Activated CD8-positive, alpha-beta memory T cell treated with anti-CD3 and anti-CD28 coated beads for 1 hour (primary cell): Measurements from ENCODE around the gene DNAJC25.

Source experiments
- DNase-seq, 2 donors: peaks; one replicate each; pipeline ENCODE4 v3.0.0-alpha.2; 2020; ENCODE audit warnings: low read depth in 1 of 2; ENCODE audit errors: extremely low read depth in 1 of 2

The DNAJC25 gene

DNA sequence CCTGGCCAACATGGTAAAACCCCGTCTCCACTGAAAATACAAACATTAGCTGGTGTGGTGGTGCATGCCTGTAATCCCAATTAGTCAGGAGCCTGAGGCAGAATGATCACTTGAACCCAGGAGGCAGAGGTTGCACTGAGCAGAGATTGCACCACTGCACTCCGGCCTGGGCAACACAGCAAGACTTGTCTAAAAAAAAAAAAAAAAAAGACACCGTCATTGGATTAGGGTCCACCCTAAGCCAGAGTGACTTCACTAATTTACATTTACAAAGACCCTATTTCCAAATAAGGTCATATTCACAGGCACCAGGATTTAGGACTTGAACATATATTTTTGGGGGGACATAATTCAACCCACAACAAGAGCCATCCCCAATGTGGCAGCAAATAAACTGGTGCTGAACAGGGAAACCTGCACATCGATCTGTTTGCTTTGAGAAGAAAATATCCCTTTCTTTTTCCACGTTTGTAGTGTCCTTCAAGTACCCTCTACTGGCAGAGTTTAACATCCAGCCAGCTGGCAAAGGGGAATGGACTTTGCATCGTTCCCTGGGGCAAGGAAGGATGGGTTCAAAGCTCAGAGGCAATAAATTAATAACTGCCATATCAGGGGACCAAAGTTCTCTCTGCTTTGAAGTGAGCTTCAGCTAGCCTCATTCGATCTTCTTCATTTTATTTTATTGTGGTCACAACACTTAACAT, 3.7 kb upstream of the DNAJC25 start:
- DNase-seq = no peak

DNA sequence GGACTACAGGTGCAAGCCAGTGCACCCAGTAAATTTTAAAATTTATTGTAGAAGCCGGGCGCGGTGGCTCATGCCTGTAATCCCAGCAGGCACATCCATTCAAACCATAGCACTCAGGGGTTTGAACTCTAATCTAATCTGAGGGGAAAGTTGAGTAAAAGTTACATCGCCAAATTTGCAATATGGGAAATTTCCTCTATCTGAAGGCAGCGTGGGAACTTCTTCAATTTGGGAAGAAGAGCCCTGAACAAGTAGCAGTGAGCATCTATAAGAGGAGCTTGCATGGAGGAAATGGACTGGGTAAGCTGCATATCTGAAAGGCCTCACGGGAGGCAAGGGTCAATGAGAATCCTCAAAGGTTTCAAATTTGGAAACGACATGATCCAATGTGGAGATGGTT, 2.7 kb upstream of the DNAJC25 start:
- no peak for DNase-seq

DNA sequence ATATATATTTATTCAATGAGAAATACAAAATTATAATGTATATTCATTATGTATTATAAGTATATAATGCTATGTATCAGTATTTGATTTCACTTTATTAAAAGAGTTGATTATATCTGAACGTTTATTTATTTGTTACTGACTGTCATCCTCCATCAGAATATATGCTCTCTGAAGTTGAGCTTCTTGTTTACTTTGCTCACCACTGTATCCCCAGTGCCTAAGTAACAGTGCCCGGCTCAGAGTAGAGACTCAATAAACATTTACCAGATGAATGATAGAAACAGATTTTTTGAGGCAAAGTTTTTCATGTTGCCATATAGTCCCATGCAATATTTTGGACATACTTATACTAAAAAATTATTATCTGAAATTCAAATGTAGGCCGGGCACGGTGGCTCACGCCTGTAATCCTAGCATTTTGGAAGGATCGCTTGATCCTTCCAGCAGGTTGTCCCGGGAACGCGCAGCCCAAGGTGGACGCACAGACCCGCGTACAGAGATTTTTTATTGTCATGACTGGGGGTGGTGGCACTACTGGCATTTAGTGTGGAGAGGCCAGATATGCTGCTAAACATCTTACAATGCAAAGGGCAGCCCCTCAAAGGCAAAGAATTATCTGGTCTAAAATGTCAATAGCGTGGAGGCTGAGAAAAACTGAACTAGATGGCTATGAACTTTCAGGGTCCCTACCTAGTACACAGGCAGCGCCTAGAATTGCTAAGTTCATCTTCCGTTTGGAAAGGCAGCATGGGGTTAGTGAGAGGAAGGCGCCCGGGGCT, 761 bp upstream of the DNAJC25 start:
- DNase-seq = no peak

DNA sequence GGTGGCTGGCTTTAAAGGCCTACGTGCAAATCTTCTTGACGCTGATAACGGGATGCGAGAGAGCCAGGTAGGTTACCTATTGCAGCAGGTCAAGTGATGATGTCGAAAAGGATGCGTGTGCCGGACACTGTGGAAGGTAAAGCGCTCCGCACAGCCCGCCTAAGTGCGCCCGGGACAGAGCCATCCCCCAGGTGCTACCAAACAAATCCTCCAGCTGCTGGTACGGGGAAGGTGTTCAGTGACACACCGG, 245 bp upstream of the DNAJC25 start:
- no peak for DNase-seq

DNA sequence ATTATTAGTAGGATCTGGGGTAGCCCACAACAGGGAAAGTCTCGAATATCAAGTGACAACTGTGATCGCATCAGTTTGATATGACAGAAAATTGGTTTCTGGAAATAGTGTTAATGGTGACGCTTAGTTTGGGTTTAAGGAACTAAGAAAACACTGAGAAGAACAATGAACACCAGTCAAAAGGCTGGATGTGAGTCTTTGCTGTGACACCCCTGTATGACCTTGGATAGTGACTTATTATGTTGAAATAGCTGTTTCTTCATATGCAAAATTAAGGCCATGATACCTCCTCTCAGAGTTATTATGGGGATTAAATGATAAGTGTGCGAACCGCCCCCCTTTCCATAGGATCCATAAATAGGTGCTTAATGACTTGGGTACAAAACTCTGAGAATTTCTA, 926 bp downstream of the DNAJC25 start:
- no peak for DNase-seq

DNA sequence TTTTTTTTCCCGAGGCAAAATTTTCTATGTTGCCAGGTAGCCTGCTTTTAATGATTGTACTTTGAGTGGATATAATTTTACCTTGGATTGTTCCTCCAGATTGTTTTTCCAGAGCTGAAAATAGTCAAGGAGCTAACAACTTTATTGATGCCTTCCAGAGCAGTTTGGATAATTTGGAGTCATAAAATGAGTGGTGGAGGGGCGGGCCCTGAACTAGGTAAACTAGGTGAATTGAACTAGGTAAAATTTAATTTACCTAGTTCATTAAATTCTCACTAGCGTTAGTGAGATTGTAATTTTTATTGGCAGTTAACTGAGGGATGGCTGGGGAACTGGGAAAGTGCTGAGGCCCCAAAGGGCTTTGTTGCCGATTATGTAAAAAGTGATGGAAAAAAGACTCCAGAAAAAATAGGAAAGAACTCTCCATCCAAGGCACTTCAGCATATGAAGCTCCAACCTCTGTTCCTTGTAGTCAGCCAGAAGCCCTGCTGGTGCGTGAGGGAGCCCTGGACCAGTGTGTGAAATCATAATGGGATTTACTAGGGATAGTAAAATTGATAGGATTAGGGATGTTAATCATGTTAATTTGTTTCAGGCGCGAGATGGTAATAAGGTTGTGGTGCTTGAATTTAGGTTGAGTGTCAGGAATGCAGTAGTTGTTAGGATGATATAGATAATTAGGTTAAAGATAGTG, 1.7 kb downstream of the DNAJC25 start:
- no peak for DNase-seq

DNA sequence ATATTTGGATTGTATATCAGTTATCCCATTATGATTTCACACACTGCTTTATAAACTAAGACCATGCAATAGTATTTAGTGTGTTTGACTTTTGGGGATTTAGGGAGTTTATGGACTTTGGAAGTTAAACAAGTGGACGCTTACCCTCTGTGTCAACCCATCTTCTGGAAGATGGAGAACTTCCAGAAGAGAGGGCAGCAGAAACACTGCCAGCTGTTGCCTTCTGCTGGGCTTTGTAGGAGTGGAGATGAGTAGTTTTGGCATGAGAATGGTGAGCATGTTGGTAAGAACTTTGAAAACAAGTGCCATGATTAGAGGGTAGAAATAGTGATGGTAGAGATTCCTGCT, 2.2 kb downstream of the DNAJC25 start:
- no peak for DNase-seq

DNA sequence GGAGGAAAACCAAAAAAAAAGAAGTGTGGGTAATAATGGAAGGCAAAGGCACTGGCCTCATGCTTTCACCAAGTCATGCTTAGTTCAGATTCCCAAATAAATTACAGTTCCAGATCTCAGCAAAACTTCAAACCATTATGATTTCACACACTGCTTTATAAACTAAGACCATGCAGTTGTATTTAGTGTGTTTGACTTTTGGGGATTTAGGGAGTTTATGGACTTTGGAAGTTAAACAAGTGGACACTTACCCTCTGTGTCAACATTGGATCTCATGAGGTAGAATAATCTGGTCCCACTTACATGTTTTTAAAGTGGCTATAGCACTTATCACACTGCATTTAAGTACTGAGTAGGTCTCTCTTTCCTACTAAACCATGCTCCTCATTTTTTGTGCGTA, 3.7 kb downstream of the DNAJC25 start:
- no peak for DNase-seq

DNA sequence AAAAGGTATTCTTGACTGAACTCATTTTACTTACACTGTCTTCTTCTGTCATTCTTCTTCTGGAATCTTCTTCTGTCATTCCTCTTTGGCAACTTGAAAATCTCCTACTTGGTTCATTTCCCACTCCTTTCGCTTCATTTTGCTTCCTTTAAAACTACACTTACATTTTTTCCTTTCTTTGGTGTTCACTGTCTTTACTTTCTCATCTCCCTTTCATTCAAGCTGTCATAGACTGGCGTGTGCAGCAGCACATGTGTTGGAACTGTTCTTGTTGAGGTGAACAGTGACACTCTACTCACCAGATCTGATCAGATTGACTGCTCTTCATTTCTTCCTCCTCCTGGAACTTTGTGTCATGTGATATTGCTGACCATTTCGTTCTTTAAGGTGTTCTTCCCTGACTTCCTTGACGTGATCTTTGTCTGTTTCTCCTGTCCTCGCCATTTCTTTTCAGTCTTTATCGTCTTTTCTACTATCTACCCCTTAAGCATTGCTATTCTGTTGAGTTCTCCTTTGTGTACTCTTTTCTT, 6.4 kb downstream of the DNAJC25 start:
- DNase-seq = no peak

DNA sequence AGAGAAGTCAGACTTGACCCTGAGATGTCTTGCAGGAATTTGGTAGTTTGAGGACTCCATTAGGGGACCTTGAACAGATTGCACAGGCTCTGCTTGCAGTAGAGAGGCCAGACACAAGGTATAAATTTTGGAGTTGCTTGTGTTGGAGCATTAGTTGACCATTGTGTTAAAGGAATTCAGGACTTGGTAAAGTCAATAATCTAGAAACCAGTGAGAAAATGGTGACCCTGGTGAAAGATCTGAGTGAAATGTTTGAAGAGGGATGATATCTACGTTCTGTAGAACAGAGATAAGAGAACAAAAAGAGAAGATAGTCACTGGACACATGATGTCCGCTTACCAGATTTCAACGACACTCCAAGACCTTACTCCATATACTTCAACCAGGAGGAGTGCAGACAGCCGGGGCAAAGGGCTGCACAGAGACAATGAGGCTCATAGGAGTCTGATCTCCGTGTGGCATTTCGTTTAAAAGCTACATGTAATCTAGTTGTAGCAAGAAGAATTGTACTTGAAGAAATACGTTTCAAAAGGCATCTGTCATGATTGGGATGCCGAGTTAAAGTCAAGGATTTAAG, 13.2 kb downstream of the DNAJC25 start:
- no peak for DNase-seq

DNA sequence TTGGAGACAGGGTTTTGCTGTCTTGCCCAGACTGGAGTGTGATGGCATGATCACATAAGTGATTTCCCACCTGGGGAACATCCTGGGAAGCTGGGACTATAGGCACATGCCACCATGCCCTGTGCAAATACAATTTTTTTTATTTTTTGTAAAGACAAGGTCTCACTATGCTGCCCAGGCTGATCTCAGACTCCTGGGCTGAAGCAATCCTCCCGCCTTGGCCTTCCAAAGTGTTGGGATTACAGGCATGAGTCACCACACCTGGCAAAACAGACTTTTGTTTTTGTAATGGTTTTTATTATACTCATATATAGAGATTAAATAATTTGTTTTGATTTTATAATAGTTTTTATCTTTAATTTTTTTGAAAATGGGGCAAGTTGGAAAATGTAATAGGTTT, 14.7 kb downstream of the DNAJC25 start:
- no peak for DNase-seq

DNA sequence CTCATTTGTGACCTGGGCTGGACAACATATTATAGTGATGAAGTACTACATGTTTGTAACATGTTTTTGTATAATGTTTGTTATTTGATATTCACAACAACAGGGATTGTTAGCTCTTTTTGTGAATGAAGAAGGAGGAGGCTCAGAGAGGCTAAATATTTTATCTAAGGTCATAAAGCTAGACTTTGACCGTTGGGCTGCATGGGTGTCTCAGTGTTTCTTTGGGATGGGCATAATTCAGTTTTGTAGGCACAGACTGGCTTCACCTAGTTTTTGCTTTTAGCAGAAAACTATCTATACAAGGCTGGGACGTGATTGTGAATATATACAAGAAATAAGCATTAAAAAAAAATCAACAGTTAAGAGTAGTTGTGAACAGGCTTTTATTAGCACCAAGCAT, 15.3 kb downstream of the DNAJC25 start:
- no peak for DNase-seq

DNA sequence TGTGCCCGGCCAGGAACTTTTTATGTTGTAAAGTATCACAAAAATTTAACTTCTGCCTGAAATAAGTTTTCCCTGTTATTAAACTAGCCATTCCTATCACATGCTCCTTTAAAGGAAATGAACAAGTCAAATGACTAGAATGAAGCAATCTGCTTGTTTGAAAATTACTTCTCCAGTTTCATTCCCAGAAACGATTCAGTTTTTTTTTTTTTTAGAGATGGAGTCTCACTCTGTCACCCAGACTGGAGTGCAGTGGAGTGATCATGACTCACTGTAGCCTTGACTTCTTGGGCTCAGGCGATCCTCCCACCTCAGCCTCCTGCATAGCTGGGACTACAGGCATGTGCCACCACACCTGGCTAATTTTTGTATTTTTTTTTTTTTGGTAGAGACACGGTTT, 16.9 kb downstream of the DNAJC25 start:
- DNase-seq = no peak

DNA sequence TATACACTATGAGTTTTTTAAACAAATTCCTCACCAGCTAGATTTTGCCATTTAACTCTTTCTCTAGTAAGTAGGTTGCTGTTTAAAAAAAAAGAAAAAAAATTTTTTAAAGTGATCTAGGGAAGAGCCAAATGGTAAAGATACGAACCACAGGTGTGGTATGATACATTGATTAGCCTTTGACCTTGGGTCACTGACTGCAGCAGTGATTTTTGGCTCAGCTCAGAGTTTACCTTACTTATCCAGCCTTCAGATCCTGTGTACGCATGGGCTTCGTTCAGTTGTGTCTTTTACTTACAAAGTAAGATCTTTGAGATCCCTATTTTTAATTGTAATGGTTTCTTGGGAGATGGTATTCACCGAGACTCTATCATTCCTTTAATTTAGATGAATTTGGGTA, 17.9 kb downstream of the DNAJC25 start:
- DNase-seq = no peak

DNA sequence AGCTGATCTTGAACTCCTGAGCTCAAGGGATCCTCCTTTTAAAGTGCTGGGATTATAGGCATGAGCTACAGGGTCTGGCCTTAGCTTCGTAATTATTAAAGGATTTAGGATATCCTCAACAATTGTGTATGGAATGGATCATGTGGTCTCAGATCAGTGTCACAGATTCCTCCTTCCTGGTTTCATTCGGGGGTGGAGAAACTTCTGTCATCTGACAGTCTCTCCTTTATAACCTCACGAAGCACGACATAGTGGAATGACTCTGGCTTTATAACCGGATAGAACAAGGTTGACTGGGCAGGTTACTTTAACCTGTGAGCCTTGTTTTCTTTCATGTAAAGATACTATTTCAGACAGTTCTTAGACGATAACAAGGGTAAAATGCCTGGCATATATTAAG, 25.9 kb downstream of the DNAJC25 start:
- no peak for DNase-seq

DNA sequence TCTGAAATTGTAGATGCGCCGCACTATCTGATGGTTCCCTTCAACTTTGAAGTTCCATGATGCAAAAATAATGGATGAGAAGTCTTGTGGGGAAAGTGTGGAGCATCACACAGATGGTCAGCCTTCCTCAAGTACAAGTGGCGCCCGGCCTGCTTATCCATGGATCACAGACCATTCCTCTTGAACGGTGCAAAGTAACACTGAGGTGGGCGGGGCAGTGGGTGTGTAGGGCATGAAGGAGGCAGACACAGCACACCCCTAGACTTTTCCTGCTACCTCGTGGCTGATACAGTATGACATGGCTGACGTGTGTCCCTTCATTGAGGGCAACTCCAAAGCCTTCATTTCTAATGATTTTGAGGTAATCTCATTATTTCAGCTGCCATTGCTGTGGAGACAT, 27.8 kb downstream of the DNAJC25 start:
- DNase-seq = no peak

DNA sequence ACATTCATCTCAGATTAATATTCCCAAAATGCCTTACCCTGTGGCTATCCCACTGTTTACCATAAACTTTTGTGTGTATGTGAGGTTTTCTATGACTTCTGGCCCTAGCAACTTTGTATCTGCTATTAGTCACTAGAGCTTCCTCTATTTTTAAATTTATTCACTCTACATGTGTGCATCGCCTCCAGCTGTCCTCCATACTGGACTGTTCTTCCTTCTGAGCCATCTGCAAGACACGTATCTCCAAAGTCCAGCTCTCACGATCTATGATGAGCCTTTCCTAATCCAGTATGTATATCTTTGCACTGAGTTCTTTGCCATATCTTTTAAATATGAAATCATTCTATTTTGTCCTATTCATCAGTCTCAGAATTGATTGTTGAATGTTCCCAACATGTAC, 28.6 kb downstream of the DNAJC25 start:
- no peak for DNase-seq

DNA sequence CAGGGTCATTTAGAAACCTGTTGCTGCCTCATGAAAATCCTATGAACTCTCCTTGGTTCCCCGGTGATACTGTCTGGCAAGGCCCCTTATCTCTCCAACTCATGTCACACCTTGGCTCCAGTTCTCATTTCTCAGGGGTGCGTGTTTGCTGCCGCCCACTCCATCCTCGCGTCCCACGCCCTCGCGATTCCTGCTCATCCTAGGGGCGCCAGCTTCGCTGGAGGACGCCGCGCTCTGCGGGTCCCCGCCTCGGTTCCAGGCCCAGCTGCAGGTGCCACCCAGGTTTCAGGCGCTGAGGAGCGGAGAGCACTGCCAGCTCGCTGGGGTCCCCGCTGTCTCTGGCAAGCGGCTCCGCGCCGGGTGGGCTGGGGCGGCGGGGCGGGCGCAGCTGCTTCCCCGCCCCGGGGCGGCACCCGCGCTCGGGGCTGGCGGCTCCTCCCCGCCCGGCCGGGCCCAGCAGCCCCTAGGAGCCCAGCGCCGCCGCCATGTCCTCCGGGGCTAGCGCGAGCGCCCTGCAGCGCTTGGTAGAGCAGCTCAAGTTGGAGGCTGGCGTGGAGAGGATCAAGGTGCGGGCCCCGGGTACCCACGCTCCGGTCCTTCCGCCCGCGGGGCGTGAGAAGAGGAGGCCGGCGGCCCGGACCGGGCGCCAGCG, 30.1 kb downstream of the DNAJC25 start, which contains the start of gene GNG10:
Gene GNG10 (plus strand): TSS at position 456 of the 652 bp plus-strand sequence. CDS start 30 bp downstream, at position 486.
- DNase-seq = peak; percentile 25 to 58

DNA sequence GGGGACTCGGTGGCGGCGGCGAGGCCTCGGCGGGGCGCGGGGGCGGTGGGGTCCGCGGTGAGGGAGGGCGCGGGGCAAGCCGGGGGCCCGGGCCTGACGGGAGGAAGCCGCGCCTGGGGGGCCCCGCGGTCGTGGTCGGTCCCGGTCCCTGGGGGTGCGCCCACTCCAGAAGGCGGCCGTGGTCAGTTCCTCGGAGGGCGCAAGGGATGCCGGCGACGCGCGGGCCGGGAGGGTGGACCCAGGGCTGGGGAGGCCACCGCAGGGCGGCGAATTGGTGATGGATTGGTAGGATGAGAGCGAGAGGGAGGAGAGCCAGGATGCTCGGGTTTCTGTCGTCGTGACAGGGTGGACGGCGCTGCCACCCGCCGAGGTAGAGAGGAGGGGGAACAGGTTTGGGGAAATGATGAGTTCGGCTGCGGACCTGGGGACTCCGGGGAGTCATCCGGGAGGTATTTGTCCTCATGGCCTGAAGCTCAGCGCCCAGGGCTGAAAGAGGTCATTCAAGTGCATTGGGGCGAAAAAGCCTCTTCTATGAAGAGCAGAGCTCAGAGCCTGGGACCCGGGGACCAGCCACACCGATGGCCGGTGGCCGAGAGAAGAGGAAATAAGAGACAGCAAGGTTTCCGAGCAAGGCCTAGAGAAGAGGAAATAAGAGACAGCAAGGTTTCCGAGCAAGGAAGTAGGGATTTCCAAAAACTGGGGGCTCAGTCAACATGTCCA, 30.8 kb downstream of the DNAJC25 start:
- peak in 1 of 2 donors; percentile 1 for DNase-seq

DNA sequence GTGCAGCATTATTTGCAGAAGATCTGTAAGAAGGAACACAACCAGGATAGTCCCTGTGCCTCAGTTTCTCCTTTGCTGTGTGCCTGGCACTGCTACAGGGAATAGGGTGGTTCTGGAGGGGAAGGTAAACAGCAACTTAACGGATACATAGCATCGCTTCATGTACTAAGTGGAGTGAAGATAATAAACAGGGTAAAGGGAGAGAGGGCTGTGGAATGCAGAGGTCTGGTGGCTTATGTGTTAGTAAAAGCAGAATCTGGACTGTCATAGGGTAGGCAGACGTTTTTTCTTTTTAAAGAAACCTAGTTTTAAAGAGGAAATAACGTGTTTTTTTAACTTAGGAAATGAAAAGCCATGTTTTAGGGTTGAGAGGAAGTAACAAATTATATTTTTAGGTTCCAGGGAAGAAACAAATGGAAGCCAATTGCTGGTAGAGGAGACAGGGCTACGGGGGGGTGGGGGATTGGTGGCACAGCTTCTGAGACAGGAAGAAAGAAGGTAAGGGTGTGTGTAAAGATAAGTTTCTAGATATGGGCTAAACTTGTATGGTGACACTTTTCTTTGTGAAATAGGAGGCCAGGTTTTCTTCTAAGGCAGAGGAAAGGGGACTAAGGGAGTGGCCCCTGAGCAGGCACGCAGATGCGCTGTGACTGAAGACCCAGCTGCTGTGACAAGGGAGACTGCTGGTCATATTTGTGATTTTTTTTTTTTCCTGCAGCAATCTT, 31.6 kb downstream of the DNAJC25 start:
- DNase-seq = no peak
